ENCODE results near the gene NAP1L5.

Gene NAP1L5

GRCh38 chr4:88660446-88661294 is 37.0 kb downstream of the NAP1L5 start:
- no peak for DNase-seq (ENCODE audit: low read depth)

GRCh38 chr4:88659890-88660208 is 37.8 kb downstream of the NAP1L5 start:
- DNase-seq (ENCODE audit: low read depth), result no peak

GRCh38 chr4:88659055-88659889 is 38.4 kb downstream of the NAP1L5 start:
- peak; percentile 11 for DNase-seq (ENCODE audit: low read depth)

GRCh38 chr4:88655226-88655625 is 42.4 kb downstream of the NAP1L5 start:
- DNase-seq (ENCODE audit: low read depth), result no peak

- DNase-seq (ENCODE audit: low read depth), result no peak
Observed at GRCh38 chr4:88653371-88653946, 44.2 kb downstream of the NAP1L5 start.

GRCh38 chr4:88649716-88650115 is 47.9 kb downstream of the NAP1L5 start:
- DNase-seq (ENCODE audit: low read depth), result no peak

- DNase-seq (ENCODE audit: low read depth), result no peak
Observed at GRCh38 chr4:88646528-88647280, 50.9 kb downstream of the NAP1L5 start.

GRCh38 chr4:88645994-88646393 is 51.6 kb downstream of the NAP1L5 start:
- DNase-seq (ENCODE audit: low read depth), result no peak

Measured in stimulated activated CD8-positive, alpha-beta memory T cell treated with anti-CD3 and anti-CD28 coated beads, Interleukin-4, amount 100 ng/mL, for 24 hours (primary cell).